HG03097 (cell line): ENCODE data around the gene DHX57.

Experiments used
- ATAC-seq: cut with Tn5 transposase; IDR thresholded peaks from one replicate; pipeline ENCODE4 v1.9.1; 2021; ENCODE audit not compliant: unreplicated experiment, low FRiP score

Gene DHX57, protein sequence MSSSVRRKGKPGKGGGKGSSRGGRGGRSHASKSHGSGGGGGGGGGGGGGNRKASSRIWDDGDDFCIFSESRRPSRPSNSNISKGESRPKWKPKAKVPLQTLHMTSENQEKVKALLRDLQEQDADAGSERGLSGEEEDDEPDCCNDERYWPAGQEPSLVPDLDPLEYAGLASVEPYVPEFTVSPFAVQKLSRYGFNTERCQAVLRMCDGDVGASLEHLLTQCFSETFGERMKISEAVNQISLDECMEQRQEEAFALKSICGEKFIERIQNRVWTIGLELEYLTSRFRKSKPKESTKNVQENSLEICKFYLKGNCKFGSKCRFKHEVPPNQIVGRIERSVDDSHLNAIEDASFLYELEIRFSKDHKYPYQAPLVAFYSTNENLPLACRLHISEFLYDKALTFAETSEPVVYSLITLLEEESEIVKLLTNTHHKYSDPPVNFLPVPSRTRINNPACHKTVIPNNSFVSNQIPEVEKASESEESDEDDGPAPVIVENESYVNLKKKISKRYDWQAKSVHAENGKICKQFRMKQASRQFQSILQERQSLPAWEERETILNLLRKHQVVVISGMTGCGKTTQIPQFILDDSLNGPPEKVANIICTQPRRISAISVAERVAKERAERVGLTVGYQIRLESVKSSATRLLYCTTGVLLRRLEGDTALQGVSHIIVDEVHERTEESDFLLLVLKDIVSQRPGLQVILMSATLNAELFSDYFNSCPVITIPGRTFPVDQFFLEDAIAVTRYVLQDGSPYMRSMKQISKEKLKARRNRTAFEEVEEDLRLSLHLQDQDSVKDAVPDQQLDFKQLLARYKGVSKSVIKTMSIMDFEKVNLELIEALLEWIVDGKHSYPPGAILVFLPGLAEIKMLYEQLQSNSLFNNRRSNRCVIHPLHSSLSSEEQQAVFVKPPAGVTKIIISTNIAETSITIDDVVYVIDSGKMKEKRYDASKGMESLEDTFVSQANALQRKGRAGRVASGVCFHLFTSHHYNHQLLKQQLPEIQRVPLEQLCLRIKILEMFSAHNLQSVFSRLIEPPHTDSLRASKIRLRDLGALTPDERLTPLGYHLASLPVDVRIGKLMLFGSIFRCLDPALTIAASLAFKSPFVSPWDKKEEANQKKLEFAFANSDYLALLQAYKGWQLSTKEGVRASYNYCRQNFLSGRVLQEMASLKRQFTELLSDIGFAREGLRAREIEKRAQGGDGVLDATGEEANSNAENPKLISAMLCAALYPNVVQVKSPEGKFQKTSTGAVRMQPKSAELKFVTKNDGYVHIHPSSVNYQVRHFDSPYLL (N-terminal part only)

DNA sequence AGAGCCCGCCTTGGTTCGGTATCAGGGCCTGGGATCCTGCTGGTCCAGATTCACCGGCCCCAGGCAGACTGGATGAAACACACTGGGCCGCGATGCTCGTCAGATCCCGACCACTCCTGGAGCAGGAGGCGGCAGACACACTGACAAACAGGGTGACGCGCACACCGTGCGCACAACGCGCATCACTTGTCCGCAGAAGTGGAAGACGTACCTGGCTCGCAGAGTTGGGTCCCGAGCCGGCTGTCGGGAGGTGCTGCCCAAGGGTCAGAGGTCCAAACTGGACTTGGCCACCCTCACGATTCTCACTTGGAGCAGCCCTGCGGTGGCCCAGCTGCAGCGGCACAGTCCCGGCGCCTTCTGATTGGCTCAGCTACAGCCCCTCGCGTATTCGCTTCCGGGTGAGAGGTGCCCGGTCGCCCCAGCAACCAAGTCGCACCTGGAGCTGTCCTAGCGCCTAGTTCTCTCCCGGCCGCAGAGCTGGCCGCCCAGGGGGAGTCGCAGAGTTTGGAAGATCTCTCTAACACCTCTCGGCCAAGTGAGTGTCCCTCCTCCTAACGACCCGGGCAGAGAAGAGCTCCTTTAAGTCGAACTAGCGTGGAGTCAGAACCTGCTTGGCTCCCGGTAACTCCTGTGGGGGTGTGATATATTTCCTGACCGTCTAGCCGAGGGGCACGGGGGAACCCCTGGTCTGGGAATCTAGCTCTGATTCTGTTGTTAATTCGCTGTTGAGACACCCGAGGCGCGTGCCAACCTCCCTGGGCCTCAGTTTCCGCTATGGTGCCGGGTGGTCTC, at the start of gene DHX57, which contains the start of gene MORN2:
Gene DHX57, minus strand, starts transcription at position 359 of the 792 bp plus-strand sequence. CDS start 7,529 bp downstream, outside the sequence.
Gene MORN2, plus strand, starts transcription at position 401 of the 792 bp plus-strand sequence.
- ATAC-seq = peak; percentile 100

DNA sequence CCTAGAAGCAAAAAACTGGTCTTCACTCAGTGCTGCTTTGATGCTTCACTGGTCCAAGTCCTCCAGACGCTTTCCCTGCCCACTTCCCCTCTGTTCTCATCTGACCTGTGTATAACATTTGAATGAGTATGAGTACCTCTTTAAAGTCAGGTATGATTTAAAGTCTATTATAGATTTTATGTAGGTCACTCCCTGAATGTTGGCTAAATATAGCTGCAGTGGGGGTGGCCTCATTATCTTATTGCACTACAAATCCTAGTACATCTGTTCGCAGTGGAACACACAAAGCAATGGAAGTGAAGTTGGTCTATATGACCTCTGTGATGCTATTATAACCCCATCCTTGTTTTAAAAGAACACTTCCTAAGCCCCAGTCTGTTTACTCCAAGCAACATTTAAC, 47.2 kb upstream of the DHX57 start:
- no peak for ATAC-seq

DNA sequence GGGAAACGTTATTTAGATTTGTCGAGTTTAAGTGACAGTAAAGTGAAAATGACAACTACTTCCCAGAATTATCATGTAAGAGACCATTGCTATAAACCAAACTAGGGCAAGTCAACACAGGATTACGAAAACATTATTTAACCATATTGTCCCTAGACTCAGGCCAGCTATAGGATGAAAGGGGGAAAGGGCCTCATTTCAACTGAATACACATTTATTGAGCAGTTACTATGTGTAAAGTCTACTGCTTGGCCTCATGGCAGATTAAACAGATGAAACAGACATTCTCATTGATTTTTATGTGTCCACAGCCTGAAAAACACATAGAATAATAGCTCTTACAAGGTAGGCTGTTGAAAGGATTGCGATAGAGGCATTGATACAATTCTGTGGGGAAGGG, 46.7 kb upstream of the DHX57 start:
- no peak for ATAC-seq

DNA sequence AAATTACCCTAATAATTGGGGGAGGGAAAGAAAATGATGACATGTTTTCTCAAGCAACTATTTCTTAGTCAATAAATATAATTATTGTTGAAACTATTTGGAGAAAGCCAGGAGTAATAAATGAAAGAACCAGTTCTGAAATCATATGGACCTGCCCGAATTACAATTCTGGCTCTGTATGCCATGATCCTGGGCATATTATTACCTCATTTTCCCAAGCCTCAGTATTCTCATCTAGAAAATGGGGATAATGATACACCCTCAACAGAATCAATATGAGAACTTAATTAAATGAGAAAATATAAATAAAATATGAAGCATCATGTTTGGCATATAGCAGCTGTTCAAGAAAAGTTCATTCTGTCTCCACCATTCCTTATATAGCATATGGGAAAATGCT, 36.9 kb upstream of the DHX57 start:
- no peak for ATAC-seq

DNA sequence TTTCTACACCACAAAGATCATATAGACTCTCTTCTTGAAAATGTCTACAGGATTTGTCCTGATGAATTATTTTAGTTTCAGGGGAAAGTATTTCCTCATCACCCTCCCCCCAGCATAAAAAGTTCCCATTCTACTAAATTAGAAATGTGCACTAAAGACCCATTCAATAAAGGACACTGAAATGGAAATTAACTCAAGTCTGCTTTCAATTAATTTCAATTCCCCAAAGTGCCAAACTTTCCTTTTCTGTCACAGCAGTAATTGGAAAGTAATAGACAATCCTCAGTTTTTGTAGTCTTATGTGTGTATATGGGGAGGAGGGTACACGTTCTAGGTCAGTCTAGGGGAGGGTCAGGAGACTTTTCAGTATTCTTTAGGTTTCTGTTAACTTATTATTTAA, 35.5 kb upstream of the DHX57 start:
- ATAC-seq = no peak

DNA sequence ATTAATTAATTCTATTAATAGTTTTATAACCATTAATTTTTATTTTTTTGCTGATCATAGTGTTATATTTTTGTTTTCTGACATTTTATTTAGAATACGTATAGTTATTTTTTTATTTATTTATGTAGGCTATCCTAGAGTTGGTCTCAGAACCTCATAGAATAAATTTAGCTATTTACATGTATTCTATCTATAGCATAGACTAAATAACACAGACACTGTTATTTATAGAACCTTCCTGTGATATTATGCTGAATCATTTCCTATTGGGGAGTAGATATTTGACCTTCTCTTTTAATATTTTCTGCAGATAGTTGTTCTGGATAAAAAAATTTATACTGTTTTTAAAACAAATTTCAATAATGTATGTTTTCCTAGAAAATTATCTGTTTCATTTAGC, 34.1 kb upstream of the DHX57 start:
- no peak for ATAC-seq

DNA sequence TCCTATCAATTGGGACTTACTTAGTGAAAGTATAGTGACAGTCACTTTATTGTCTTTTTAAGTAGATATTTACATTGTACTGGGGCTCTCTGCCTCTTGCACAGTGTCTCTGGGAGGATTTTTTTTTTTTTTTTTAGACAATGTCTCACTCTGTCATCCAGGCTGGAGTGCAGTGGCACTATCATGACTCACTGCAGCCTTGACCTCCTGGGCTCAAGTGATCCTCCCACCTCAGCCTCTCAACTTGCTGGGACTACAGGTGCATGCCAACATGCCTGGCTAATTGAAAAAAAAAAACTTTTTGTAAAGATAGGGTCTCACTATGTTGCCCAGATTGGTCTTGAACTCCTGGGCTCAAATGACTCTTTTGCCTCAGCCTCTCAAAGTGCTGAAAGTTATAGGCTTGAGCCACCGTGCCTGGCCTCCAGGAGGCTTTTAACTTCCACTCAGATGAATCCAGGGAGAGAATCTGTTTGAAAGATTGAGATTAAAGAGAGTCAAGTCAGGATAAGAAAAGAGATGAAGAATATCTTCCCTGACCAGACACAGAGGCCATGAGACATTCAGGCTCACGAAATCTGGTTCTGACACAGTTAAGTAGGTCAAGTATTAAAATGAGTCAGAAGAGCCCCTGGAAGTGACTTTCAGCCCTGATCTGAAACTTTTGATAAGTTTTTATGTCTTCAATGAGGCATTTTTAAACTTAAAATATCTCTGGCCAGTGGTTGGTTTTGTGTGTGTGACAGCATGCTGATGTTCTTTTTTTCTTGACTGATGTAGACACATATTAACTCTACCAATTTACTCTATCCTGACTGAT, 32.2 kb upstream of the DHX57 start:
- peak; percentile 74 for ATAC-seq

DNA sequence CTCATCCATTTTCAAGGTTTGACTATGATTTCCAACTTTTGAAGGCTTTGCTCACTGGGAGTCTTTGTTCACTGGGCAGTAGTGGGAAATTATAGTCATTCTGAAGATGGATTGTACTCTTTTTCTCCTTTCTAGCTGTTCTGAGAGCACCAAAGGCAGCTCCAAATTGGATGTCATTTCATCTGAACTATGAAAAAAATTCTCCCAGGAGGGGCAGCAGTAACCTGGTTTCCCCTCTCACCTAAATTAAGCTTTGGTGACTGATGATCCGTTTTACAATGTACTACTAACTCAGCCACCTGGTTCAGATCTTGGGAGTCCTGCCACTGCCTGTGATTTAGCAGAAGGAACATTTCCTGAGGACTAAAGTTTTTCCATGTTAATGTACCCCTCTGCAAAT, 31.5 kb upstream of the DHX57 start:
- ATAC-seq = no peak

DNA sequence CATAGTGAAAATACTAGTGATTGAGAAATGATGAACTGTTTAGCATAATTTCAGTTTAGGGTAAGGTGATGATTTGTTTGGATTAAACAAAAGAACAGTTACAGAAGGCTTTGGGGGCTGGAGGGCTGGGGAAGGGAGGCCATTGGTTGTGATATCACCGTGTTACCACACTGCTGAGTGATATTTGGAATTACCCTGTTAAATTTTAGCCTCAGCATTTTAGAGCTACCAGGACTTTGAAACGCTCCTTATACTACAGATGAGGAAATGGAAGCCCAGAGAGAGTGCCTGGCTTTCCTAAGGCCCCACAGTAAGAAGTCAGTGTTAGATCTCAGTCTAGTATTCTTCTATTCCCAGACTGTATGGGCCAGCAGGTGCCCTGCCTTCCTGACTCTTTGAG, 29.5 kb upstream of the DHX57 start:
- ATAC-seq = no peak

DNA sequence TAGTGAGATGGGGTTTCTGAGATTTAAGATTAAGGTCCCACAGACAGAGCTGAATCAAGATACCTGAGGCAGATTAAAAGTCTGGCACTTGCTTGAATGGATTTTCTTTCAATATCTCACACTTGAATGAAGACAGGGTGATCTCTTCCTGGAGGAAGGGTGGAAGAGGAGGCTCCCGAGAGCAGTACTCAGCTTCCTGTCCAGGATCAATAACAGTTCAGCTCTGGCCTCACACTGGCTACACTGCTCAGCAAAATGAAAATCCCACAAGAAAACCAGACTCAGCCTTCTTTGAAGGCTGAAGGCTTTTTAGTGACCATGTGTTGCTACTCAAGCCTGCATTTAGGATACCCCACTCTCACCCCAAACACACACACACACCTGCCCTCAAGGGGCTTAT, 25.0 kb upstream of the DHX57 start:
- no peak for ATAC-seq

DNA sequence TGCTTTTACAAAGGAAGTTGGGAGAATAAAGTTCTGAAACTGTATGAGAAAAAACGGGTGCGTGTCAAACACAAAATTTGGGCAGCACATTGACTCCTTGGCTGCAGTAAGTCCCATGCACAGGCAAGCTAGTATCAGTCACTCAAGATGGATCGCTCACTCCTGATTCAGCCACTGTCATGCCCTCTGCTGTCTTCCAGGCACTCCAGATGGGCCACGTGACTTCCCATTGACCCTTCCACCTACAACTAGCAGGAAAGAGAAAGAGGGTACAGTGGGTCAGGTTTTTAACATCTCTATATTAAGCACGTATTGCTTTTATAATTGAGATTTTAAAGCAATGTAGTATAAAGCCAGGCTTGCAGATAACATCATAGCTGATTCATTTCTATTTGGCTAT, 22.5 kb upstream of the DHX57 start:
- ATAC-seq = no peak

DNA sequence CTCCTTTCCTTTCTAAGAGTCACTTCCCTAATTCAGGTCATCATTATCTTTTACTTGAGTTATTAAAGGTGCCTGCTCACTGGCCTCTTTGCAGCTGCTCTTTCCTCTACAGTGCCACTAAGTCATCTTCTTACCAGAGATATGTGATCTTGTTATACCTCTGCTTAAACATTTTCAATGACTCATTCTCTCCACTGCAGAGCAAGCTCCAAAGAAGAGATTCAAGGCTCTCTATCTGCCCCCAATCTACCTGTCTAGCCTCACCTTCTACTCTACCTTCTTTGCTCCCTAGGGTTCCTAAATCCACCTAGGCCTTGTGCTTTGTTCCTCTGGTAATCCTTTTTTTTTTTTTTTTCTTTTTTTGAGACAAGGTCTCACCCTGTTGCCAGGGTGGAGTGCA, 17.1 kb upstream of the DHX57 start:
- no peak for ATAC-seq

DNA sequence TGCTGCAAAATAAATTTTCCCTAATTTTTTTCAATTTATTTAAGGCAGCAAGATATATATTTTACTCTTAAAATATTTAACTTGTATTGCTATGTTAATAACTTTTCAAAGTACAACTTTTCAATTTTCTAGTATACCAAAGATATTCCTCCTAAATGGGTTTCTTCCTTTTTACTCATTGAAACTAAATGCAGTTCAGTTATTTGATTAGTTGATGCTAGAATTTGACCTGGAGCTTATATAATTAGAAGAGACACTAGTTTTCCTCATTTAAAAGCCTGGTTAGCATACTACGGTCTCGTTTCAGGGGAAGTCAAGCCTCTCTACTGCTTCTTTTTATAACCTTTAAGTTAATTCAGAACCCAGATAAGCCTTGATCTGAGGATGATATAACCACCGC, 13.8 kb upstream of the DHX57 start, which contains the start of gene ARHGEF33:
Gene ARHGEF33, plus strand, starts transcription at position 301 of the 400 bp plus-strand sequence. CDS start 29,573 bp downstream, outside the sequence.
- no peak for ATAC-seq

DNA sequence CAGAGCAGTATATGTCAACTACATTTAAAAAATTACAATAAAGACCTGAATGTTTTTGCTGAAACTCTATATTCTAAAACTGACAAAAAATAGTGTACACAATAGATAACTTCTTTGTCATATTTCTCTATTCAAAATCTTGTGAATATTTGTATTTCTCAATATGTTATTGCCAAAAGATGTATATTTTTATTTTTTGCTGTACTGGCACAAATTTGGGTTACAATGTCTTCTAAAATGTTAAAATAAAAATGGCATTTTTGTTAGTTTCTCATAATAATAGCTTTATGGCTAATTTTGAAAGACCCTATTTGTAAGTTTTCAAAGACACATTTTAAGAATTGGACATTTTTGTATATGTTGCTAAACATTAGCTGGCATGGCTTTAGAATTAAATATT, 13.3 kb upstream of the DHX57 start:
- no peak for ATAC-seq

DNA sequence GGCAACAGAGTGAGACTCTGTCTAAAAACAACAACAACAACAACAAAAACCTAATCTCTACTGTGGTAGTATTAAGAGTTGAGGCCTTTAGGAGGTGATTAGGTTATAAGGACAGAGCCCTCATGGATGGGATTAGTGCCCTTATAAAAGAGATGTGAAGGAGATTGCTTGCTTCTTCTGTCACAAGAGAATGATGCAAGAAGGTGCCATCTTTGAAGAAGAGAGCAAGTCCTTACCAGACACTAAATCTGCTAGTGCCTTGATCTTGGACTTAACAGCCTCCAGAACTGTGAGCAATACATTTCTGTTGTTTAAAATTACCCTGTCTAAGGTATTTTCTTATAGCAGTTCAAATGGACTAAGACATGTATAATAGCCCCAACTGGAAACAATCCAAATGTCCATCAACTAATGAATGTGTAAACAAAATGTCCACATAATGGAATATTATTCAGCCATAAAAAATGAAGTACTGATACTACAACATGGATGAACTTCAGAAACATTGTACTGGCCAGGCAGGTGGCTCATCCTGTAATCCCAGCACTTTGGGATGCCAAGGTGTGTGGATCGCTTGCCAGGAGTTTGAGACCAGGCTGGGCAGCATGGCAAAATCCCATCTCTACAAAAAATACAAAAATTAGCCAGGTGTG, 12.3 kb upstream of the DHX57 start:
- ATAC-seq = no peak

DNA sequence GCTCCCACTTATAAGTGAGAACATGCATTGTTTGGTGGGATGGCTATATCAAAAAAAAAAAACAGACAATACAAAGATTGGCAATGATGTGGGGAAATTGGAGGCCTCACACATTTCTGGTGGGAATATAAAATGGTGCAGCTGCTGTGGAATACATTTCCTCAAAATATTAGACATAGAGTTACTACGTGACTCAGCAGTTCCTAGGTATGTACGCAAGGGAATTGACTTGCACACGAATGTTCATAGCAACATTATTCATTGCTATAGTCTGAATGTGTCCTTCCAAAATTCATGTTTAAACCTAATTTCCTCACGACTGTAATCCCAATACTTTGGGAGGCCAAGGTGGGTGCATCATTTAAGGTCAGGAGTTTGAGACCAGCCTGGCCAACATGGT, 11.6 kb upstream of the DHX57 start:
- no peak for ATAC-seq

DNA sequence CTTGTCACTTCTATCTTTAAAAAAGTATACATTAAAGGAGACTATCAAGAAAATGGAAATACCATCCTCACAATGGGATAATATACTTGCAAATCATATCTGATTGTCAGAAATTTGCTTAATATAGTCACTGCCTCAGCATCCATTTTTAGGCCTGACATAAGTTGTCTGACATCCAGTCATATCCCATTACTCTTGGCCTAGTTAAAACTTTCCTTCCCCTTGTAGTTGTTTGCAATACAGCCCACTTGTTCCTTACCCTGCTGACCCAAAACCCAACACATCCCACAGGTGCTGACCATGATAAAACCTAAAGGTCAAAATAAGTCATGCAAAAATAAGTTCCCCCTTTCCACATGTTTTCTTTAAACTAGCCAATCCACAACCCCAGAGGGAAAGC, 10.3 kb upstream of the DHX57 start:
- ATAC-seq = no peak

DNA sequence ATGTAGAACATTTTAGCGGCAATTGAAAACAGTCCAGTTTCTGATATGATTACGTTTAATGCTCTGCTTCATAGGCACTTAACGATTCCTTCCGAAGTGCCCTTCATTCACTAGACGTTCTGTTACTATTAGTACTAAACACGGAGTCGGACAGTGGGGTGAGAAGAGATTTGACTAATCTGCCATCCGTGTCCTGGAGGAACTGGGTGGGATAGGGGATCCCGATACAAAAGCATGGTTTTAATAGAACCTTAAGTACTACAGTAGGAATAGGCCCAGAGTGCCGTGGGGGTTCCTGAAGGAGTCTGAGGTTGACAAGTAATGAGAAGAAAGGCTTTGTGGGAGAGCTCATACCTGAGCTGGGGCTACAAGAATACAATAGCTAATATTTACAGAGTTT, 673 bp upstream of the DHX57 start:
- no peak for ATAC-seq

DNA sequence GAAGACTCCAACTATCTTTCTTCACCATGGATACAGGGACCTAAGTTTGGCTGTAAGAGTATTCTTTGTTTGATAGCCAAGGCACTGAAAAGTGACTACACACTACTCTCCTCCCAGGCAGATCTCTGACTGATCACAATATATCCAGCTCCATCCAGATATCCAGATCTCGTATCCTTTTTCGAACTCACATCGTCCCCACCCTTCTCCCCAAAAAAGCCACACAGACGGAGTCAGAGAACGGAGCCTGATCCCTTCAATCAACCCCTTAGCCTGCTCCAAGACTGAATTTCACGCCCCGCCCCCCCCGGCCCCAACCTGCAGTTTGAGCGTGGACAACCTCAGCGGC, 533 bp downstream of the DHX57 start:
- ATAC-seq = no peak
